Activated naive CD8-positive, alpha-beta T cell treated with anti-CD3 and anti-CD28 coated beads for 36 hours (primary cell): ENCODE results near the gene UROC1. TPM values are rescaled to one million over a fixed set of nuclear protein-coding genes. Genes with fewer than 3 reads are reported as not detected.

Experiments
- DNase-seq: peaks from one replicate; pipeline ENCODE4 v3.0.0; 2021
- H3K27ac Mint-ChIP-seq: one replicate; pipeline ENCODE4 v1.8.0; 2022; ENCODE audit warnings: mild to moderate bottlenecking, moderate library complexity, mixed read lengths
- H3K27me3 Mint-ChIP-seq: one replicate; pipeline ENCODE4 v1.8.0; 2022; ENCODE audit warnings: mild to moderate bottlenecking, mixed read lengths
- H3K36me3 Mint-ChIP-seq: one replicate; pipeline ENCODE4 v1.8.0; 2021; ENCODE audit warnings: mild to moderate bottlenecking, mixed read lengths
- H3K4me1 Mint-ChIP-seq: one replicate; pipeline ENCODE4 v1.8.0; 2021; ENCODE audit warnings: mixed read lengths
- H3K4me3 Mint-ChIP-seq: one replicate; pipeline ENCODE4 v1.8.0; 2022; ENCODE audit warnings: mild to moderate bottlenecking, moderate library complexity, mixed read lengths
- H3K9me3 Mint-ChIP-seq: one replicate; pipeline ENCODE4 v1.8.0; 2022; ENCODE audit warnings: mixed read lengths
- total RNA-seq, 2 experiments: library from RNA; stranded (reverse); gene quantifications; one replicate each; pipeline ENCODE4 v1.2.3, GENCODE V29; 2021

Gene UROC1
- total RNA-seq, 2 experiments from 2014 or later: not detected

- Mint-ChIP-seq H3K4me3 (no peak overlapping the region), H3K27ac (no peak overlapping the region), H3K9me3 (no peaks in the 10 kb centered on the region), H3K4me1 (peaks cover 28% of the 10 kb centered on the region), H3K27me3 (no peaks in the 10 kb centered on the region), H3K36me3 (peaks cover 28% of the 10 kb centered on the region)
- DNase-seq: no peak
Observed at GRCh38 chr3:126465928-126466544, 51.5 kb downstream of the UROC1 start.

GRCh38 chr3:126464997-126465396 lies 52.6 kb downstream of the UROC1 start:
- no peak for DNase-seq
- no peak overlapping the region for H3K27ac Mint-ChIP-seq
- H3K4me3 Mint-ChIP-seq: no peak overlapping the region
- H3K27me3 Mint-ChIP-seq: no peaks in the 10 kb centered on the region
- peaks cover 30% of the 10 kb centered on the region for H3K4me1 Mint-ChIP-seq
- no peaks in the 10 kb centered on the region for H3K9me3 Mint-ChIP-seq
- peaks cover 27% of the 10 kb centered on the region for H3K36me3 Mint-ChIP-seq

GRCh38 chr3:126464494-126464893 lies 53.1 kb downstream of the UROC1 start:
- peaks cover 24% of the 10 kb centered on the region for H3K36me3 Mint-ChIP-seq
- DNase-seq: no peak
- no peak overlapping the region for H3K4me3 Mint-ChIP-seq
- no peaks in the 10 kb centered on the region for H3K27me3 Mint-ChIP-seq
- peaks cover 28% of the 10 kb centered on the region for H3K4me1 Mint-ChIP-seq
- H3K27ac Mint-ChIP-seq: no peak overlapping the region
- no peaks in the 10 kb centered on the region for H3K9me3 Mint-ChIP-seq

- Mint-ChIP-seq H3K27me3 (no peaks in the 10 kb centered on the region), H3K4me1 (peaks cover 24% of the 10 kb centered on the region), H3K36me3 (peaks cover 20% of the 10 kb centered on the region), H3K9me3 (no peaks in the 10 kb centered on the region), H3K27ac (no peak overlapping the region), H3K4me3 (no peak overlapping the region)
- no peak for DNase-seq
Observed at GRCh38 chr3:126464093-126464492, 53.5 kb downstream of the UROC1 start.

- H3K36me3 Mint-ChIP-seq: peaks cover 18% of the 10 kb centered on the region
- H3K27ac Mint-ChIP-seq: no peak overlapping the region
- H3K9me3 Mint-ChIP-seq: no peaks in the 10 kb centered on the region
- H3K27me3 Mint-ChIP-seq: no peaks in the 10 kb centered on the region
- DNase-seq: no peak
- H3K4me1 Mint-ChIP-seq: peaks cover 19% of the 10 kb centered on the region
- H3K4me3 Mint-ChIP-seq: no peak overlapping the region
Observed at GRCh38 chr3:126463521-126463920, 54.1 kb downstream of the UROC1 start.

- DNase-seq: no peak
- Mint-ChIP-seq H3K4me1 (peaks cover 13% of the 10 kb centered on the region), H3K27ac (no peak overlapping the region), H3K36me3 (peaks cover 15% of the 10 kb centered on the region), H3K9me3 (no peaks in the 10 kb centered on the region), H3K4me3 (no peak overlapping the region), H3K27me3 (no peaks in the 10 kb centered on the region)
Observed at GRCh38 chr3:126461450-126462070, 56.0 kb downstream of the UROC1 start.

- Mint-ChIP-seq H3K27me3 (no peaks in the 10 kb centered on the region), H3K27ac (no peak overlapping the region), H3K36me3 (peaks cover 17% of the 10 kb centered on the region), H3K4me1 (peaks cover 8% of the 10 kb centered on the region), H3K4me3 (no peak overlapping the region), H3K9me3 (no peaks in the 10 kb centered on the region)
- DNase-seq: no peak
Observed at GRCh38 chr3:126460381-126460780, 57.2 kb downstream of the UROC1 start.

- Mint-ChIP-seq H3K27ac (no peak overlapping the region), H3K4me1 (peaks cover 8% of the 10 kb centered on the region), H3K36me3 (peaks cover 19% of the 10 kb centered on the region), H3K9me3 (no peaks in the 10 kb centered on the region), H3K27me3 (no peaks in the 10 kb centered on the region), H3K4me3 (no peak overlapping the region)
- DNase-seq: no peak
Observed at GRCh38 chr3:126459763-126460127, 57.8 kb downstream of the UROC1 start.

GRCh38 chr3:126459111-126459762 lies 58.3 kb downstream of the UROC1 start:
- H3K4me3 Mint-ChIP-seq: no peak overlapping the region
- H3K9me3 Mint-ChIP-seq: no peaks in the 10 kb centered on the region
- no peak overlapping the region for H3K27ac Mint-ChIP-seq
- no peaks in the 10 kb centered on the region for H3K27me3 Mint-ChIP-seq
- peaks cover 8% of the 10 kb centered on the region for H3K4me1 Mint-ChIP-seq
- H3K36me3 Mint-ChIP-seq: peaks cover 23% of the 10 kb centered on the region
- no peak for DNase-seq

- Mint-ChIP-seq H3K9me3 (no peaks in the 10 kb centered on the region), H3K27ac (no peak overlapping the region), H3K36me3 (peaks cover 26% of the 10 kb centered on the region), H3K4me1 (peaks cover 8% of the 10 kb centered on the region), H3K27me3 (no peaks in the 10 kb centered on the region), H3K4me3 (no peak overlapping the region)
- no peak for DNase-seq
Observed at GRCh38 chr3:126456766-126457388, 60.7 kb downstream of the UROC1 start.

GRCh38 chr3:126456211-126456610 lies 61.4 kb downstream of the UROC1 start:
- no peak overlapping the region for H3K27ac Mint-ChIP-seq
- H3K9me3 Mint-ChIP-seq: no peaks in the 10 kb centered on the region
- no peak overlapping the region for H3K4me3 Mint-ChIP-seq
- DNase-seq: no peak
- H3K36me3 Mint-ChIP-seq: peaks cover 27% of the 10 kb centered on the region
- H3K27me3 Mint-ChIP-seq: no peaks in the 10 kb centered on the region
- H3K4me1 Mint-ChIP-seq: peaks cover 8% of the 10 kb centered on the region

- Mint-ChIP-seq H3K9me3 (no peaks in the 10 kb centered on the region), H3K27me3 (no peaks in the 10 kb centered on the region), H3K36me3 (peaks cover 23% of the 10 kb centered on the region), H3K4me3 (no peak overlapping the region), H3K27ac (no peak overlapping the region), H3K4me1 (peaks cover 2% of the 10 kb centered on the region)
- DNase-seq: no peak
Observed at GRCh38 chr3:126454437-126455198, 63.0 kb downstream of the UROC1 start.

- DNase-seq: no peak
- Mint-ChIP-seq H3K27ac (no peak overlapping the region), H3K36me3 (peaks cover 23% of the 10 kb centered on the region), H3K4me1 (peaks cover 2% of the 10 kb centered on the region), H3K9me3 (no peaks in the 10 kb centered on the region), H3K27me3 (no peaks in the 10 kb centered on the region), H3K4me3 (no peak overlapping the region)
Observed at GRCh38 chr3:126454025-126454424, 63.5 kb downstream of the UROC1 start.

- no peak overlapping the region for H3K4me3 Mint-ChIP-seq
- H3K9me3 Mint-ChIP-seq: no peaks in the 10 kb centered on the region
- no peaks in the 10 kb centered on the region for H3K4me1 Mint-ChIP-seq
- no peaks in the 10 kb centered on the region for H3K27me3 Mint-ChIP-seq
- no peak for DNase-seq
- no peak overlapping the region for H3K27ac Mint-ChIP-seq
- H3K36me3 Mint-ChIP-seq: peaks cover 17% of the 10 kb centered on the region
Observed at GRCh38 chr3:126452213-126452612, 65.4 kb downstream of the UROC1 start.

- H3K36me3 Mint-ChIP-seq: peaks cover 14% of the 10 kb centered on the region
- no peak for DNase-seq
- no peak overlapping the region for H3K4me3 Mint-ChIP-seq
- no peaks in the 10 kb centered on the region for H3K27me3 Mint-ChIP-seq
- H3K4me1 Mint-ChIP-seq: no peaks in the 10 kb centered on the region
- no peaks in the 10 kb centered on the region for H3K9me3 Mint-ChIP-seq
- H3K27ac Mint-ChIP-seq: no peak overlapping the region
Observed at GRCh38 chr3:126451511-126451910, 66.1 kb downstream of the UROC1 start.
